ENCODE results near the gene CFLAR. TPM values are rescaled to one million over a fixed set of nuclear protein-coding genes. Genes with fewer than 3 reads are reported as not detected.

CFLAR gene
- total and polyA plus RNA-seq, 9 of the 15 experiments (the other 6 are each of a cell fraction or from before 2014, with no cell fraction given) = 27.5 to 102 (median 54.0) TPM

- TF ChIP-seq PBX2 (CRISPR knock-in tag; IDR thresholded peaks at IDR 0.05; ENCODE audit: low read depth) (no peak), PBX2 (tag; conservative IDR thresholded peaks at IDR 0.05; ENCODE audit: low read depth) (peak; percentile 91), CEBPG (CRISPR knock-in tag; IDR thresholded peaks at IDR 0.05) (peak; percentile 37; the same call in 1 of the 2 replicates), CEBPG (tag; conservative IDR thresholded peaks at IDR 0.05 in 1 of 2, IDR thresholded peaks at IDR 0.05 in 1 of 2) (peak in 1 of 2 experiments; percentile 31; a peak in 1 of 4 replicates), SMAD4 (CRISPR knock-in tag; conservative IDR thresholded peaks at IDR 0.05) (peak; percentile 91)
Observed at GRCh38 chr2:201118121-201118960, 2.4 kb downstream of the CFLAR start (continued).

Data from K562 (cell line).